Epithelial cell of esophagus (primary cell): Measurements from ENCODE around the gene TNFRSF4.

Experiments
- DNase-seq: peaks from one replicate; pipeline ENCODE4 v3.0.0; 2010; ENCODE audit warnings: low read depth
- H3K4me3 ChIP-seq: 2 replicates; pipeline ENCODE4 v1.5.1; 2011; ENCODE audit warnings: mild to moderate bottlenecking, low read length, control low read depth
- CTCF ChIP-seq: IDR thresholded peaks from 2 replicates; pipeline ENCODE4 v1.5.1; 2011; ENCODE audit warnings: low read depth, mild to moderate bottlenecking, low read length, control low read depth, inconsistent platforms; ENCODE audit not compliant: insufficient read depth; ENCODE audit errors: missing control alignments

TNFRSF4 gene

GRCh38 chr1:1236945-1237873 is 23.3 kb upstream of the TNFRSF4 start:
- TF ChIP-seq CTCF: no peak
- H3K4me3 ChIP-seq: no peak overlapping the region
- DNase-seq: no peak

GRCh38 chr1:1236176-1236763 is 22.3 kb upstream of the TNFRSF4 start:
- no peak overlapping the region for H3K4me3 ChIP-seq
- TF ChIP-seq CTCF: no peak
- DNase-seq: no peak

- no peak for TF ChIP-seq CTCF
- DNase-seq: no peak
- H3K4me3 ChIP-seq: no peak overlapping the region
Measured at GRCh38 chr1:1235016-1235744, 21.2 kb upstream of the TNFRSF4 start.

GRCh38 chr1:1234180-1234808 is 20.3 kb upstream of the TNFRSF4 start:
- no peak for TF ChIP-seq CTCF
- H3K4me3 ChIP-seq: no peak overlapping the region
- no peak for DNase-seq

- H3K4me3 ChIP-seq: no peak overlapping the region
- DNase-seq: no peak
Measured at GRCh38 chr1:1233567-1233892, 19.6 kb upstream of the TNFRSF4 start.

More at GRCh38 chr1:1233567-1233892, 19.6 kb upstream of the TNFRSF4 start:
- no peak for TF ChIP-seq CTCF
